ENCODE results near the gene MAFG.
A peak's percentile ranks its signal among the peaks of the same experiment; 100 is the strongest.

The MAFG gene

GRCh38 chr17:81939881-81940385 is 12.4 kb upstream of the MAFG start:
- no peak for DNase-seq (ENCODE audit: low read depth in 2 of 2, low spot score in 1 of 2)

- DNase-seq (ENCODE audit: low read depth in 2 of 2, low spot score in 1 of 2), result no peak
Measured at GRCh38 chr17:81939218-81939617, 11.7 kb upstream of the MAFG start.

DNA sequence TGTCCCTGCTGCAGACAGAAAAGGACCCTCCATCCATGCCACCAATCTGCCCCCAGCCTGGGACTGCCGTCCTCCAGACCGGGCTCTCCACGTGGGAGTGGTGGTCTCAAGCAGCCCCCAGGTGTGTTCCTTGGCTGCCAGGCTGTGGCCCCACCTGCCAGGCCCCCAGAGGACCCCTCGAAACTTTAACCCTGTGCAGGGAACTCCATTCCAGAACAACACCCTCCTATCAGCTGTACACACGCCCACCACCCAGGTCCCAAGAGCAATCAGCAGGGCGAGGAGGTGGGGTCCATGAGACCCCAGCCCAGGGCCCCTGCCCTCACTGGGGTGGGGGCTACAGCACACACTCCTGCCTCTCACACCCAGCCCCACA is 8.2 kb upstream of the MAFG start:
- no peak for DNase-seq (ENCODE audit: low read depth in 2 of 2, low spot score in 1 of 2)

DNA sequence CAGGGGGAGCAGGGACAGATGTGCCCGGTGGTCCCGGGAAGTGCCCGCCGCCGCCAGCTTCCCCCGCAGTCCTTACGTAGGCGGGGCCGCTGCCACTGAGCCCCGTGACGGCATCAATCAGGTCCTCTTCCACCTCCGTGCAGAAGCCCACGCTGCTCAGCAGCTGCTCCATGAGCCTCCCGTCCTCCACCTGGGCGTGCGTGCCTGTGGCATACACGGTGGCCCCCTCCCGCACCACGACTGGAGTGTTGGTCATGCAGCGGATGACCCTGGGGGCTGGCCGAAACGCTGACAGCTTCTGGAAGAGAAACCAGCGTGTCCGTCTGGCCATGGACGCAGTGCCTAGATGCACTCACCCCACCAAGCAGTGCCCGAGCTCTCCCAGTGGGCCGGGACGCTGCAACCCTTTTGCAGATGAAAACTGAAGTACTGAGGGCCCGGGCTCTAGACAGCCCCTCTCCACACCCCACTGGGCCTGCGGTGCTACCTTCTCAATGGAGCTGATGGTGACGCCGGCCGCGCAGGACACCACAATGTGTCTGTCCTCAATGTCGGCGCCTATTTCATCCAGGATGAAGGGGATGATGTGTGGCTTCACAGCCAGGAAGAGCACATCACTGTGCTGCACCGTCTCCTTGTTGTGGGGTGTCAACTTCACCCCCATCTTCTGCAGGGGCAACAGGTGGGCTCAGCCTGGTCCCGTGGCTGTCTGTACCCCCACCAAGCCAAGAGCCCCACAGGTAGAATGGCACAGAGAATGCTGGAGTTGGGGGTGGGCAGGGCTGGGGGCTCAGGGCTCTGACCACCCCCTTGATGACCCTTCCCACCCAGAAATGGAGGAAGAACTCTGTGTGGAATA is 7.5 kb upstream of the MAFG start:
- DNase-seq (ENCODE audit: low read depth in 2 of 2, low spot score in 1 of 2), result no peak

- no peak for DNase-seq (ENCODE audit: low read depth in 2 of 2, low spot score in 1 of 2)
Measured at GRCh38 chr17:81934098-81934757, 6.7 kb upstream of the MAFG start.

DNA sequence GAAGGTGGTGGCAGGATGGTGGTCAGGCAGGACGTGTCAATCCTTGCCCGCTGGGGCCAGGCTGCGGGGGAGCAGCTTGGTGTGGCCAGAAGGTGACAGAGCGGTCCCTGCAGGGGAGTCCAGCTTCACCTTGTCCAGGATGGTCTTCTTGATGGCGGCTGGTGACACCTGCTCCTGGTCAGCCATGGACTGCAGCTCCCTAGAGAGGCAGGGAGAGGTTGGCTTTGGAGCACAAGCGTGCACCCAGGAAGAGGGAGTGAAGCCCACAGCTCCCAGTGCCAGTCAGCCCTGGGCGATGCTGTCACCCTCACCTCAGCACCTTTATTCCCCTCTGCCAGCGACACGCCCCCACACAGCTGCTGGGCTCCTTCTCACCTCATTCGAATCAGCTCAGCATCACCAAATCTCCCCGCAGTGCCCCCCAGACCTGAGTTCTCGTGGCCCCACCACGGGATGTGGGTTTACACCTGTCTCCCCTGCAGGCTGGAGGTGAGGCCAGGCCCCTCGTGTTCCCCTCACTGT is 5.7 kb upstream of the MAFG start:
- DNase-seq (ENCODE audit: low read depth in 2 of 2, low spot score in 1 of 2), result no peak

DNA sequence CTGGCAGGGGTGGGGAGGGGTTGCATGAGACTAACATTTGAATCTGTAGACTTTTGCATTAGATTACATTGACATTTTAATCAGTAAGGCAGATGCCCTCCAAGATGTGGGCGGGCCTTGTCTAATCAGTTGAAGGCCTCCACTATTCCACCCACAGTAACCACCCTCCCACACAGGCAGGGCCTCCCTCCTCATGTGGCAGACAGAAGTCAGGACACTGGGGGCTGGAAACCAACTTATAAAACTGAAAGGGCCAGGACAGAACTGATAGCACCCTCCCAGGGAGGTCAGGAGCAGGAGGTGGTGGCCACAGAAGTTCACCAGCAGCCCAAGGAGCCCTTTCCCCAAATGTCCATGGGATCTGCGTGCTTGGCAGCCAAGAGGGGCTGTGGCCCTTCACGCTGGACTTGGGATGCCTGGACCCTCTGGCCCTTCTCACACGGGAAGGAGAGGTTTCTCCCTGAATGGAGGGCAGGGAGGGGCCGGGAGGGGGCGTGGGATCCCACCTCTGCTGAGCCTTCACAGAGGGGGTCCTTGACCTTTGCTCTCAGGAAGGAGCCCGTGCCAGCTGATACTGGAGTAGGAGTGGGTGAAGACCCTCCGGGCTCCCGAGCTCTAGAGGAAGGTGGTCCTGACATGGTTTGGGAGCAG is 4.9 kb upstream of the MAFG start:
- no peak for DNase-seq (ENCODE audit: low read depth in 2 of 2, low spot score in 1 of 2)

DNA sequence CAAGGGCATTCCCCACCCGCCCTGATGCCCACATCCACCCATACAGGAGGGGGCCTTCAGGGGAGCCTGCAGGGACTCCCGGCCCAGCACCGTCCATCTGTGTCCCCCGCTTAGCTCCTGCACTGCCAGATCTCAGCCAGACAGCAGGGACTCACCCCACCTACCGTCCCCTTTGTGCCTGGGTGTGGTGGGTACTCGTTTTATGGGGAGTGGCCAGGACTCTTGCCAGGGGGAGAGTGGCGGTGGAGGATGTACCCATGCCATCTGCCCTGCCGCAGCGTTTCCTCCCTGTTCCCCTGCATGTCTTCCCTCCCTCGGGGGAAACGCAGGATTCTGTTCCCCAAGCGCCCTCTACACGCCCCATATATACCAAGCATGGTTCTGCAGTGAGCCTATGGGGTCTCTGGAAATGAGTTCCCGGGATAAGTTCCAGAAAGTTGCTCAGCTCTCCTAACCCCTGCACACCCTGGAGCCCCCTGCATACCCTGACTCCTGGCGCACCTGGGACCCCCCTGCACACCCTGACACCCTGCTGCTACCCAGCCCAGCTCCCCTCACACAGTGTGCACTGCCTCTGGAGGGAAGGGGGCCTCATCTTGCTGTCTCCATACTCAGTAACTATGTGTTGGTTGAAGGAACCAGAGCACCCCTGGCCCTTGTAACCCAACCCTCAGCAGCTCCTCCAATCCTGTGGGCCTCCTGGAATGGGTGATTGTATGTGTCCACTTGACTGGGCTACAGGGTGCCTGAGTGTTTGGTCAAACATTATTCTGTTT is 4.2 kb upstream of the MAFG start:
- DNase-seq (ENCODE audit: low read depth in 2 of 2, low spot score in 1 of 2), result no peak

DNA sequence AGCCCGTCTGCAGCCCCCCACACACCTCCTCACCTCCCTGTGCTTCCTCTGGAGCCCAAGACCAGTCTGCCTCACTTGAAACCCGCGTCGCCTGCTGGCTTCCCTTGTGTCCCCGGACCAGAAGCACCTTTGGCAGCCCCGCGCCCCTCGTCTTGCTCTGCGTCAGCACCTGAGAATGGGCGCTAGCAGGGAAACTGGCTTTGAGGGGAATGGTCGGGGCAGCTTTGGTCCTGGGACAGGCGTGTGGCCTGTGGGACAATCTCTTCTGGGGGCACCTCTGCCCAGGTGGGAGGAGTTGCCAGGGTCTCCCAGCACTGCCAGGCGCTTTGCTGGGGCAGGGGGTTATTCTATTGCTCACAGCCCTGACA is 3.6 kb upstream of the MAFG start:
- DNase-seq (ENCODE audit: low read depth in 2 of 2, low spot score in 1 of 2), result no peak

- DNase-seq (ENCODE audit: low read depth in 2 of 2, low spot score in 1 of 2), result no peak
Measured at GRCh38 chr17:81930142-81931125, 2.9 kb upstream of the MAFG start.

GRCh38 chr17:81929253-81930141 is 2.0 kb upstream of the MAFG start:
- no peak for DNase-seq (ENCODE audit: low read depth in 2 of 2, low spot score in 1 of 2)

- DNase-seq (ENCODE audit: low read depth in 2 of 2, low spot score in 1 of 2), result no peak
Measured at GRCh38 chr17:81928544-81929252, 1.2 kb upstream of the MAFG start.

DNA sequence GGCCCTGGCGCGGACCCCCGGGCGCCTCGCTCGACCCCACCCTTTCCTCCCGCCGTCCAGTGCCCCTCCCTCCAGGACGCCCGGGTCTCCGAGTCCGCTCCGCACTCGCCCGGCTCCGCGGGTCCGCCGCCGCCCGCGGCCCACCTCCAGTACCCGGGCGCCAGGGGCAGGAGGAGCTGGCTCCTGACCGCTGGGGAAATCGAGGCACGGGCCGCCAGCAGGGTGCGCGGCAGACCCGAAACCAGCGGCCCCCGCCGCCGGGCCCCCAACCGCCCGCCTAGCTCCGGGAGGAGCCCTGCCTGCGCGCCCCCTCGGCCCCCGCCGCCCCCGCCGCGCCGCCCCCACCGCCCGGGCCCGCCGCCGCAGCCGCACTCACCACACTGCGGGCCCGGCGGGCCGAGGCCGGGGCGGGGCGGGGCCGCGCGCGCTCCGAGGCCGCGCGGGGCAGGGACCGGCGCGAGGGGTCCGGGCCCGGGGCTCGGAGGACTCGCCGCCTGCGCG is 333 bp downstream of the MAFG start:
- DNase-seq (ENCODE audit: low read depth in 2 of 2, low spot score in 1 of 2), result no peak

DNA sequence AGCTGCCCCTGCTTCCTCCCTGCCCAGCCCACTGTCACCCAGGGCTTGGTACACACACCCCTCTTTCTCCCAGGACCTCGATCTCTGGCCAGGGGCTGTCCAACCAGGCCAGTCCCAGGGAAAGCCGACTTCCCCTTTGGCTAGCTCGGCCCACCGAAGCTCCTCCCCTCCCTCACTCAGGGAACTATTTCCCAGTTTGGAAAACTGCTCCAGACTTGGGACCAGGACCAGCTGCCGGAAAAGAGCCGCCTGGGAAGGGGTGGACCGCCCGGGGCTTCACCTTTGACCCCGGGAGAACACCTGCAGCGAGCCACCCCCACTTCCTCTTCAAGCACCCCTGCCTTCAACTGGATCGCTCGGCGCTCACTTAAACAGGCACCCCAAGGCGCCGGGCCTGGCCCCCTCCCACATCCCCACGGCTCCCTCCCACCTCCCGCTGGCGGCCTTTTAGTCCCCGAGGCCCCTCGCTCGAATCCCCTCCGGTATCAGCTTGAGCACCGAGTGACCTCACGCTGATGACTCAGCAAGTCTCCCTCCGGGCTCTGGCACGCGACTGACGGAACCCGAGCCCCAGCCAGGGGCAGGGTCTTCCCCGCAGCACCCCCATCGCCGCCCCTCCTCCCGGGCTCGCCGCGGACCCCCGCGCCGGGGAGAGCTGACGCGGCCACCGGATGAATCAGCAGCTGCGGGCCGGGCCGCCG is 934 bp downstream of the MAFG start:
- DNase-seq (ENCODE audit: low read depth in 2 of 2, low spot score in 1 of 2), result peak; percentile 49 to 58

DNA sequence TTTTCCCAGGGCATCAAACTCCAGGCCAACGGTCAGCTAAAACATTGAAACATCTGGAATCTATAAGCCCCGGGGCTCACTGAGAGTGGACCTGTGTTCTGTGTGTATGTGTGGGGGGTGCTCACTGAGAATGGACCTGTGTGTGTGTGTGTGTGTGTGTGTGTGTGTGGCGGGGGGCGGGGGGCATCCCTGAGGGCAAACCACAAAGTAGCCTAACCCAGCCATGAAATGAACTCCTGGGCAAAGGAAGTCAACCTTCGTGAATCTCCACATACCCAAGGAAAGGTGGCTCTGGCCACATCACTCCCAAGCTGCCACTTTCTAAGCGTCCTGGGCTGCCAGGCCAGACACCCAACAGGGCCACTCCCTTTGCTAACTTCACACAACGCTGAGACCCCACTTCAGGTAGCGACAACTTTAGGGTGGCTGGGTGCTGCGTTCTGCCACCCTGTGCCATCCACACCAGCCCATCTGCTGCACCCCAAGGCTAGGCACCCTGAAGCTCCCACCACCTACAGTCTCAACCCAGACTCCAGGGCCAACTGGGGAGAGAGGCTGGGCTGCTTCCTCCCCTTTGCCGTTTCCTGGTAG is 1.6 kb downstream of the MAFG start:
- no peak for DNase-seq (ENCODE audit: low read depth in 2 of 2, low spot score in 1 of 2)

GRCh38 chr17:81924557-81925532 is 2.7 kb downstream of the MAFG start:
- DNase-seq (ENCODE audit: low read depth in 2 of 2, low spot score in 1 of 2), result no peak

All from stimulated activated CD8-positive, alpha-beta memory T cell treated with anti-CD3 and anti-CD28 coated beads, Interleukin-4, amount 100 ng/mL, for 4 hours (primary cell).